ENCODE data around the gene PAX9. TPM values are rescaled to one million over a fixed set of nuclear protein-coding genes. Genes with fewer than 3 reads are reported as not detected.

The PAX9 gene
- total RNA-seq, 8 experiments from 2014 or later, result 0.16 to 7.1 (median 1.1) TPM

- peak in 4 of 8 experiments; percentile 2 to 29 (median 12) for ATAC-seq (replicated peaks in 6 of 8)
- Histone ChIP-seq H3K4me3 (peak overlapping the region in 2 of 5 donors; percentile 9 to 14), H3K4me1 (replicated peaks in 1 of 2) (peaks cover 11 to 14% of the 10 kb centered on the region in 2 donors), H3K27ac (no peak overlapping the region)
- in situ Hi-C loops (cut with MboI; ENCODE audit: low pct_unique_long_range_greater_than_20kb in 2 of 9, low sequenced_read_pairs in 9 of 9, unreplicated experiment in 9 of 9), result loop anchor here in 4 of 9 experiments (10.0 to 25.0 kb wide), 4 partner anchors 97 to 280 kb away; partner anchors contain the start of gene NKX2-1 (in 1 of the 4)
- 0 to 21% (median 1%) methylated on average over 3 to 19 of the region's 55 CpGs; no CpG with 5 or more reads in 2 of the 10 experiments for WGBS, 10 experiments
These were observed 4.1 kb upstream of the PAX9 start for GRCh38 chr14:36657399-36658122.

- H3K27ac ChIP-seq, result no peak overlapping the region
- H3K4me3 ChIP-seq, result no peak overlapping the region
- 0 to 40% (median 14%) methylated on average over 1 to 11 of the region's 55 CpGs; no CpG with 5 or more reads in 2 of the 10 experiments for WGBS, 10 experiments
- in situ Hi-C loops (cut with MboI; ENCODE audit: low pct_unique_long_range_greater_than_20kb in 2 of 9, low sequenced_read_pairs in 9 of 9, unreplicated experiment in 9 of 9), result loop anchor here in 4 of 9 experiments (10.0 to 25.0 kb wide), 4 partner anchors 96 to 279 kb away; partner anchors contain the start of gene NKX2-1 (in 1 of the 4)
- no peak for ATAC-seq (replicated peaks in 6 of 8)
- peaks cover 13 to 22% of the 10 kb centered on the region in 2 donors for H3K4me1 ChIP-seq (replicated peaks in 1 of 2)
These were observed 3.3 kb upstream of the PAX9 start for GRCh38 chr14:36658123-36659009.

GRCh38 chr14:36659010-36659821 is 2.4 kb upstream of the PAX9 start:
- H3K4me3 ChIP-seq, result no peak overlapping the region
- WGBS, 10 experiments, result 0 to 97% (median 36%) methylated on average over 1 to 11 of the region's 35 CpGs; no CpG with 5 or more reads in 2 of the 10 experiments
- no peak overlapping the region for H3K27ac ChIP-seq
- ATAC-seq (replicated peaks in 6 of 8), result no peak
- peaks cover 13 to 29% of the 10 kb centered on the region in 2 donors for H3K4me1 ChIP-seq (replicated peaks in 1 of 2)
- in situ Hi-C loops (cut with MboI; ENCODE audit: low pct_unique_long_range_greater_than_20kb in 2 of 9, low sequenced_read_pairs in 9 of 9, unreplicated experiment in 9 of 9), result loop anchor here in 4 of 9 experiments (10.0 to 25.0 kb wide), 4 partner anchors 96 to 278 kb away; partner anchors contain the start of gene NKX2-1 (in 1 of the 4)

DNA sequence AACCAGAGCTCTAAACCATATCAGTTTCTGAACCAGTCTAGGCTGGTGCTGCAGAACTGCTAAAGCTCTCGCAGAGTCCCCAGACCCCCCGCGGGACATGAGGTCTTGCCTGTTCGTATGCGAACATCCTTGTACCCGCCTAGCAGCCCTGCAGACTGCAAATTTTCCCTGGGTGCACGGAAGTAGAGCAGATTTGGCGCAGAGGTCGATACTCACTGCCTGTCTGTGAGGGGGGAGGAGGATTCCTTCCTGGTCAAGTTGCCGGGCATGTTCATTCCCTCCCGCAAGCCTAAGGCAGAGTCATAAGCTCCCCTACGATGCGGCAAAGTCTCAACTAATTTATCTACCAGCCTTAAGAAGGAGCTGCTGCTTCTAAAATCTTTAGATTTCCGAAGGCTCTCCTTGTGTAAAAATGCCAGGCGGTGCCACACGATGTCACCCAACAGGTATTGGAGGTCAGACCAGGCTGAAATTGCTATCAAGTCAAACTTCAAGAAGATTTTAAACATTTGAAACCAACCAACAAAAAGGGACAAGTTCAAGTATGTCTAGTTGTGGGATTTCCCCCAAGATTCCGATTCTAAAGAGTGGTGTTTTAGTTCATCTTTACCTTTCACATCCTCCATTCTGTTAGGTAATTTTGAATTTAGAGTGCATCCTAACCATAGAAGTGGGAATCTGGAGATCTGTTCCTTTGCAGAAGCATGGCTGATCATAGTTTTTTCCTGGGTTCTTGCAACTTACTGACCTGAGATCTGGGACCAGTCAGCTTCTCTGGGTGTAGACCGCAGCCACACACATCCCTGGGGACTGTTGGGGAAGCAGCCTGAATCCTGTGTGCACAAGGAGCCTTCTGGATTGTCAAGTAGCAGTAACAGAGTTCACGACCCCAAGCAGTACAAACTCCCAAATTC is 1.6 kb upstream of the PAX9 start:
- Histone ChIP-seq H3K27ac (no peak overlapping the region), H3K4me3 (no peak overlapping the region), H3K4me1 (replicated peaks in 1 of 2) (peaks cover 13 to 29% of the 10 kb centered on the region in 2 donors)
- in situ Hi-C loops (cut with MboI; ENCODE audit: low pct_unique_long_range_greater_than_20kb in 2 of 9, low sequenced_read_pairs in 9 of 9, unreplicated experiment in 9 of 9), result loop anchor here in 4 of 9 experiments (10.0 to 25.0 kb wide), 4 partner anchors 95 to 277 kb away; partner anchors contain the start of gene NKX2-1 (in 1 of the 4)
- WGBS, 10 experiments, result 4 to 93% (median 16%) methylated on average over 1 to 15 of the region's 19 CpGs
- no peak for ATAC-seq (replicated peaks in 6 of 8)

- Histone ChIP-seq H3K4me1 (replicated peaks in 1 of 2) (peaks cover 13 to 29% of the 10 kb centered on the region in 2 donors), H3K4me3 (peak overlapping the region in 3 of 5 donors; percentile 28 to 35 (median 29)), H3K27ac (no peak overlapping the region)
- 3 to 80% (median 17%) methylated on average over 1 to 14 of the region's 35 CpGs; no CpG with 5 or more reads in 1 of the 10 experiments for WGBS, 10 experiments
- in situ Hi-C loops (cut with MboI; ENCODE audit: low pct_unique_long_range_greater_than_20kb in 2 of 9, low sequenced_read_pairs in 9 of 9, unreplicated experiment in 9 of 9), result loop anchor here in 2 of 9 experiments (25.0 kb wide), 2 partner anchors 149 to 276 kb away; partner anchors contain the start of gene NKX2-1 (in 1 of the 2)
- ATAC-seq (replicated peaks in 6 of 8), result no peak
These were observed 739 bp upstream of the PAX9 start for GRCh38 chr14:36660736-36661505.

GRCh38 chr14:36662258-36662542 is 540 bp downstream of the PAX9 start:
- Histone ChIP-seq H3K27ac (no peak overlapping the region), H3K4me3 (peak overlapping the region in 3 of 5 donors; percentile 28 to 35 (median 29)), H3K4me1 (replicated peaks in 1 of 2) (peaks cover 13 to 20% of the 10 kb centered on the region in 2 donors)
- 0 to 19% (median 0%) methylated on average over 2 to 10 of the region's 11 CpGs for WGBS, 10 experiments
- in situ Hi-C loops (cut with MboI; ENCODE audit: low pct_unique_long_range_greater_than_20kb in 2 of 9, low sequenced_read_pairs in 9 of 9, unreplicated experiment in 9 of 9), result loop anchor here in 2 of 9 experiments (25.0 kb wide), 2 partner anchors 150 to 275 kb away; partner anchors contain the start of gene NKX2-1 (in 1 of the 2)
- no peak for ATAC-seq (replicated peaks in 6 of 8)

DNA sequence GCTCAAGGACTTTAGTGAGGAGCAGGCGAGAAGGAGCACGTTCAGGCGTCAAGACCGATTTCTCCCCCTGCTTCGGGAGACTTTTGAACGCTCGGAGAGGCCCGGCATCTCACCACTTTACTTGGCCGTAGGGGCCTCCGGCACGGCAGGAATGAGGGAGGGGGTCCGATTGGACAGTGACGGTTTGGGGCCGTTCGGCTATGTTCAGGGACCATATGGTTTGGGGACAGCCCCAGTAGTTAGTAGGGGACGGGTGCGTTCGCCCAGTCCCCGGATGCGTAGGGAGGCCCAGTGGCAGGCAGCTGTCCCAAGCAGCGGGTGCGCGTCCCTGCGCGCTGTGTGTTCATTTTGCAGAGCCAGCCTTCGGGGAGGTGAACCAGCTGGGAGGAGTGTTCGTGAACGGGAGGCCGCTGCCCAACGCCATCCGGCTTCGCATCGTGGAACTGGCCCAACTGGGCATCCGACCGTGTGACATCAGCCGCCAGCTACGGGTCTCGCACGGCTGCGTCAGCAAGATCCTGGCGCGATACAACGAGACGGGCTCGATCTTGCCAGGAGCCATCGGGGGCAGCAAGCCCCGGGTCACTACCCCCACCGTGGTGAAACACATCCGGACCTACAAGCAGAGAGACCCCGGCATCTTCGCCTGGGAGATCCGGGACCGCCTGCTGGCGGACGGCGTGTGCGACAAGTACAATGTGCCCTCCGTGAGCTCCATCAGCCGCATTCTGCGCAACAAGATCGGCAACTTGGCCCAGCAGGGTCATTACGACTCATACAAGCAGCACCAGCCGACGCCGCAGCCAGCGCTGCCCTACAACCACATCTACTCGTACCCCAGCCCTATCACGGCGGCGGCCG is 1.1 kb downstream of the PAX9 start:
- WGBS, 10 experiments, result 0 to 27% (median 0%) methylated on average over 4 to 24 of the region's 71 CpGs; no CpG with 5 or more reads in 2 of the 10 experiments
- ATAC-seq (replicated peaks in 6 of 8), result peak; percentile 8 to 32 (median 22)
- peaks cover 7 to 17% of the 10 kb centered on the region in 2 donors for H3K4me1 ChIP-seq (replicated peaks in 1 of 2)
- H3K27ac ChIP-seq, result no peak overlapping the region
- in situ Hi-C loops (cut with MboI; ENCODE audit: low pct_unique_long_range_greater_than_20kb in 2 of 9, low sequenced_read_pairs in 9 of 9, unreplicated experiment in 9 of 9), result loop anchor here in 2 of 9 experiments (25.0 kb wide), 2 partner anchors 150 to 275 kb away; partner anchors contain the start of gene NKX2-1 (in 1 of the 2)
- peak overlapping the region in 4 of 5 donors; percentile 15 to 35 (median 28) for H3K4me3 ChIP-seq

- peak in 7 of 8 experiments; percentile 2 to 17 (median 8) for ATAC-seq (replicated peaks in 6 of 8)
These were observed 2.0 kb downstream of the PAX9 start for GRCh38 chr14:36663404-36664321.

More at GRCh38 chr14:36663404-36664321, 2.0 kb downstream of the PAX9 start:
- Histone ChIP-seq H3K27ac (no peak overlapping the region), H3K4me1 (replicated peaks in 1 of 2) (peaks cover 7 to 17% of the 10 kb centered on the region in 2 donors), H3K4me3 (peak overlapping the region in 4 of 5 donors; percentile 15 to 35 (median 28))
- 0 to 30% (median 3%) methylated on average over 2 to 12 of the region's 39 CpGs; no CpG with 5 or more reads in 2 of the 10 experiments for WGBS, 10 experiments
- in situ Hi-C loops (cut with MboI; ENCODE audit: low pct_unique_long_range_greater_than_20kb in 2 of 9, low sequenced_read_pairs in 9 of 9, unreplicated experiment in 9 of 9), result loop anchor here in 2 of 9 experiments (25.0 kb wide), 2 partner anchors 151 to 274 kb away; partner anchors contain the start of gene NKX2-1 (in 1 of the 2)
